Ishikawa (cell line): ENCODE data around the gene SNX22.

Source experiments
- CEBPB ChIP-seq: IDR thresholded peaks from 2 replicates; pipeline ENCODE4 v1.6.1; 2012
- CREB1 ChIP-seq: IDR thresholded peaks from 2 replicates; pipeline ENCODE4 v1.6.1; 2012; ENCODE audit warnings: low read depth
- EGR1 ChIP-seq: IDR thresholded peaks from 2 replicates; pipeline ENCODE4 v1.6.1; 2012
- EP300 ChIP-seq: IDR thresholded peaks from 2 replicates; pipeline ENCODE4 v1.6.1; 2012; ENCODE audit warnings: borderline replicate concordance
- FOXM1 ChIP-seq: IDR thresholded peaks from 2 replicates; pipeline ENCODE4 v1.6.1; 2012; ENCODE audit warnings: low read depth, borderline replicate concordance
- MAX ChIP-seq: IDR thresholded peaks from 2 replicates; pipeline ENCODE4 v1.6.1; 2012
- NFIC ChIP-seq: IDR thresholded peaks from 2 replicates; pipeline ENCODE4 v1.6.1; 2012
- RAD21 ChIP-seq: IDR thresholded peaks from 2 replicates; pipeline ENCODE4 v1.6.1; 2012; ENCODE audit warnings: low read depth
- REST ChIP-seq: IDR thresholded peaks from 2 replicates; pipeline ENCODE4 v1.6.1; 2012; ENCODE audit warnings: low read depth, mild to moderate bottlenecking
- TAF1 ChIP-seq: IDR thresholded peaks from 2 replicates; pipeline ENCODE4 v1.6.1; 2012; ENCODE audit warnings: low read depth, mild to moderate bottlenecking
- TCF12 ChIP-seq: IDR thresholded peaks from 2 replicates; pipeline ENCODE4 v1.6.1; 2012; ENCODE audit warnings: low read depth
- TEAD4 ChIP-seq: IDR thresholded peaks from 2 replicates; pipeline ENCODE4 v1.6.1; 2012
- USF1 ChIP-seq: IDR thresholded peaks from 2 replicates; pipeline ENCODE4 v1.6.1; 2012
- YY1 ChIP-seq: IDR thresholded peaks from 2 replicates; pipeline ENCODE4 v1.6.1; 2012; ENCODE audit warnings: low read depth
- ZBTB7A ChIP-seq: IDR thresholded peaks from 2 replicates; pipeline ENCODE4 v1.6.1; 2012; ENCODE audit warnings: low read depth

SNX22 gene

GRCh38 chr15:64132217-64132616 is 19.3 kb upstream of the SNX22 start:
- no peak for TF ChIP-seq CEBPB
- TF ChIP-seq USF1: no peak
- no peak for TF ChIP-seq CREB1
- TF ChIP-seq MAX: no peak
- TF ChIP-seq YY1: no peak
- TF ChIP-seq ZBTB7A: no peak
- TF ChIP-seq RAD21: no peak
- TF ChIP-seq REST: no peak
- no peak for TF ChIP-seq FOXM1
- TF ChIP-seq NFIC: no peak
- TF ChIP-seq EP300: no peak
- TF ChIP-seq EGR1: no peak
- TF ChIP-seq TAF1: no peak
- no peak for TF ChIP-seq TCF12
- no peak for TF ChIP-seq TEAD4

GRCh38 chr15:64133623-64134344 is 17.7 kb upstream of the SNX22 start:
- TF ChIP-seq EP300 (no peak), NFIC (no peak), TAF1 (no peak), CEBPB (no peak), TCF12 (no peak), ZBTB7A (no peak), FOXM1 (no peak), REST (no peak), MAX (no peak), TEAD4 (no peak), YY1 (no peak), RAD21 (no peak), CREB1 (no peak), USF1 (no peak), EGR1 (no peak)

- TF ChIP-seq TAF1 (no peak), CEBPB (no peak), TCF12 (no peak), EP300 (no peak), RAD21 (no peak), REST (no peak), USF1 (no peak), MAX (no peak), YY1 (no peak), NFIC (no peak), FOXM1 (no peak)
These were observed 17.1 kb upstream of the SNX22 start for GRCh38 chr15:64134345-64134829.
